Esophagus mucosa (tissue), 1 donor: ENCODE data around the gene UTY. TPM values are rescaled to one million over a fixed set of nuclear protein-coding genes. Genes with fewer than 3 reads are reported as not detected.

Experiments
- ATAC-seq: fragments of 200-7000 bp; cut with Tn5 transposase; one replicate; pipeline ENCODE4 v1.9.1; 2020
- total RNA-seq: library from RNA; stranded (reverse); gene quantifications from one replicate; pipeline ENCODE4 v1.2.4, GENCODE V29; 2023
- donor health status: DM: yes; HTN: yes; CAD: no.

UTY gene
- total RNA-seq: not detected

DNA sequence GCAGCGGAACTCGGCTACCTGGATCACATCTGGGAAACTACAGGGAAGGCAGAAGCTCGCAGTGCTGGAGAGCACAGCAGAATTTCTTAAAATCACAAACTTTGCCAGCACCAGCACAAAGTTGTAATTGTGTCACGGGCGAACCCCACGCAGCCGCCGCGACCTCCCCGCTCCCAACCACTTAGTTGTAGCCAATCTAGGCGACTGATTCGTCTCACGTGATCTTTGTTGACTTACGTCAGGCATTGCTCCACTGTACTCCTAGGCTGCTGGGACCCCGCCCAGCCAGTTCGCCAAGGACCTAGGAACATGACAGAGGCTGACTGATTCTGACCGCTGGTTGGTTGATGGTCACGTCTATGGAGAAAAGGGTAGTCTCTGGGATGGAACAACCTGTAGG is at the start of gene UTY:
Gene UTY (minus strand): TSS at position 206 of the 400 bp plus-strand sequence. CDS start 368 bp downstream, outside the sequence.
- no peak for ATAC-seq

DNA sequence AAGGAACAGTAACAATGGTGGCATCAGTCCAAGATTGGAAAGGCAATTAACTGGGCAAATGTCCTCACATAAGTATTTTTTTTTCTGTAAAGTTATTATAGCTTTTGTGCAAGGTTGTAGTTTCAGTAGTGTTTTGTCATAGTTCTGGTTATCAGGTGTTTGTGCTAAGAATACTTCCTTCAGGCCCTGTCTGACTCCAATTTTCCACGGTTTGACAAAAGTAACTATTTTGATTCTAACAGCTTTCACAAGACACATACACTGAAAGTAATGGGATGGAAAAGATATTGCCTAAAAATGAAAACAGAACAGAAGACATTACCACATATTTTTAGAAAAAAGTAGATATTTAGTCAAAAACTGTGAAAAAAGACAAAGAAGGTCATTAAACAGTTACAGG is 40.6 kb upstream of the UTY start:
- no peak for ATAC-seq

DNA sequence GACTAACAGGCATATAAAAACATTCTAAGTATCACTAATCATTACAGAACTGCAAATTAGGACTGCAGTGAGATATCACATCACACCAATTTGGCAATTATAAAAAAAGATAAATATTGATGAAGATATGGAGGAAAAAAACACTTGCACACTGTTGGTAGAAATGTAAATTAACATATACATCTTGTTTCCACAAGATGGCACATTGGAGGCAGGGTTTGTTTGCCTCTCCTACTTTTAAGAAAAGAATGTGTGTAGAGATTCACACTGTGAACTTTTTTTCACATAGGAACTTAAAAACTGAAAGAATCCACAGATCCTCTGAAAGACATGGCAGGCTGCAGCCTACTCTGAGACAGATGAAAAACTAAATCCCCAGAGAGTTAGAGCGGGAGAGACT is 21.4 kb upstream of the UTY start:
- ATAC-seq: no peak

DNA sequence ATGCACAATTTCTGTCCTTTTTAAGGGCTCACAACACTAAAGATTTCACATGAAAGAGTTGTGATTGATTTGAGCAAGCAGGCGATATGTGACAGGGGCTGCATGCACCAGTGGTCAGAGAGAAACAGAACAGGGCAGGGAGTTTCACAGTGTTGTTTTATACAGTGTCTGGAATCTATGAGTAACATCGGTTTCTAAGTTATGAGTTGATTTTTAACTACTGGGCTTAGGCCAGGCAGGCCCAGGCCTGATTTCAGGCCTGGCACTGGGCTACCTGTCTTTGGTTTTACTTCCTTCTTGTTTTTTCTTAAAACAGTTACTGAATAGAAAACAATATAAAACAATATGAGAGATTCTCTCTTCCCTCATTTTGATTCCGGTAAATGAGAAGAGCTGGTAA is 13.9 kb upstream of the UTY start:
- ATAC-seq: no peak

DNA sequence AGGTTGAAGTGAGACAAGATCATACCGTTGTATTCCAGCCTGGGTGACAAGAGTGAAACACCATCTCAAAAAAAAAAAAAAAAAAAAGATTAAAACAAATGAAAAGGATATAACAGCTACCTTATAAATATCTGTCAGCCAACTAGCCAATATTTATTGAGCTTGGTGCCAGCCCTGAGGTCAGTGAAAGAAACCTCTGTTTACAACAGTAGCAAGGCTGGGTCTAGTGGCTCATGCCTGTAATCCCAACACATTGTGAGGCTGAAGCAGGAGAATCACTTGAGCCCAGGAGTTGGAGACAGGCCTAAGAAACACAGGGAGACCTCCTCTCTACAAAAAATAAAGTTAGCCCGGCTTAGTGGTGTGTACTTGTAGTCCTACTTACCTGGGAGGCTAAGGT is 12.6 kb upstream of the UTY start:
- ATAC-seq: no peak

DNA sequence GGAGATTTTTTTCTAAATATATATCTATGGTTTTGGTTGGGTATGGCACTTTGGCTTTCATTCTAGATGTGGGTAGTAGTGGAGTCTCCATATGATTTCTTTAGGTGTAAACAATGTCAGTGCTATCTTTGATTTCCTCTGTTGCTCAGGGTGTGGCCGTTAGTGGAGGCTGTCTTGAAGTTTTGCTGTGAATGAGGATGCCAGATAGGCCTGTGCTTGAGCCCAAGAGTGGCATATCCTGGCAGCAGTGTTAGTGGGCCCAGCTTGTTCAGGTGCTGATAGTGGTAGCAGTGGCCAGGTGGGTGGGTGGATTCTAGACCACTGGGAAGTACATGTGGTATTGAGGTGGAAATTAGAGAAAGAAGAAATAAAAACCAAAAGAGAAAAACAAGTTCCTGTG is 8.9 kb upstream of the UTY start:
- no peak for ATAC-seq

DNA sequence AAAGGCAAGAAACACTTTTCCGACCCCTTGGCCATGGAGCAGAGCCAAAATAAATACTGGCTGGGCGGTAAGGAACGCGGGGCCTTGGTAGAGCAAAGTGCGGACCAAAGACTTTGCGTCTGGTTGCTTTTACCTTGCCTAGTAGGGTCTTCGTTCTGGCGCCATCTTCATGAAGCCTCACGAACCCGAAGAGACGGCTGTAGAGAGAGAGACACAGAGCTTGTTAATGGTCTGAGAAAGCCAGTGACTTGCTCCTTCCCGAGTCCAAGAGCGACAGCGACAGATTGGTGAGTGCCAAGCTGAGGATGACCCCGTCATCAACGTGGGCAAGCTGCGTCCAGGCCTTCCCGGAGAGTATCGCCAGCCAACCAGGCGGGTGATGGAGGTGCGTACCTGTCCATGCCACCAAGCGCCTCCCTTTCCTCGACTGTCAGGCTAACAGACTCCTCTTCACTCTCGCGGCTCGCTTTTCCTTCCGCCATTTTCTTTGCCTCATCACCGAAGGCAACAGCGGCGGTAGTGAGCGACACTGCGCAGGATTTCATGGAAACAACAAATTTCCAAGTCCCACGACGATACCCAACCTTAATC is 617 bp downstream of the UTY start:
- no peak for ATAC-seq

DNA sequence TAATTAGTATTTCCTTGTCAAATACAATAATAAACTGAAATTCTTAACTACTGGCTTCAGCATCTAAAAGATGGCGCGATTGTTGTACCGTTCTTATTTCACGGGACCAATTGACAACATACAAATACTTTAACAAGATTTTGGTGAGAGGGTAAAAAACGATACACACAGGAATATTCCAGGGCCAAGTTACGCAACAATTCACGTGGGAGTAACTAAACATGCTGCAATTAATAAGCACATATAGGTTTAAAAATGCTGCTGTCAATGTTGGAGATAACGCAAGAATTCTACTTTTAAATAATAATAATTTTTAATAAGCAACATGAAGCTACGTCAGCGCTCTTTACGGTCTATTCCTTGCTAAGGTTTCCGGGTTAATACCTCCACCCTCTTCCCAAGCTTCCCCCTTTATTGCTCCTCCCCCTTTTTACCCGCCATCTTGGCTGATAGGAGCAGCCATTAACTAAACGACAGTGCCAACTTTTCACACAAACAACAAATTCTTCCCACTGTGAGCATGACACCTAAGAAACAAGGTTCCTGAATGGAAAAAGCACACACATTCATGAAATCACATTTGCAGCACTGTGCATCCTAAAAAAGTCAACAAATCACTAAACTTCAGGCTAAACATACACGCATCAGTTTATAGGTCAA is 1.6 kb downstream of the UTY start:
- ATAC-seq: no peak

DNA sequence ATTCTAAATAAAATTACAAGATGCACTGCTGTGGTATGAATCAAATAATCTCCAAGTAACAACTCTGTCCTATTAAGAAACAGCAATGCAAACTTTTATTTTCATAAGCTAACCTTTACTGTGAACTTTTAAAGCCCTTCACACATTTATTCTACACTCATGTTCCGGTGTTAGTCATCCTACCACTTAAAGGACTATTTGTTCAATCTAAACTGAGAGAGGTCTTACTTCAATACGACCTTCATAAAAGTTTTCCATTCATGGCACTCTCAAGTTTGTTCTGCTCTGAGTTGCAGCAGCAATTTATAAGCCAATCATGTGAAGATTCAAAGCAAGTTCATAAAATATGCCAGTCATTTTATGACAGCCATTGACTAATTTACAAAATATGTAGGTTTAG is 4.8 kb downstream of the UTY start:
- no peak for ATAC-seq

DNA sequence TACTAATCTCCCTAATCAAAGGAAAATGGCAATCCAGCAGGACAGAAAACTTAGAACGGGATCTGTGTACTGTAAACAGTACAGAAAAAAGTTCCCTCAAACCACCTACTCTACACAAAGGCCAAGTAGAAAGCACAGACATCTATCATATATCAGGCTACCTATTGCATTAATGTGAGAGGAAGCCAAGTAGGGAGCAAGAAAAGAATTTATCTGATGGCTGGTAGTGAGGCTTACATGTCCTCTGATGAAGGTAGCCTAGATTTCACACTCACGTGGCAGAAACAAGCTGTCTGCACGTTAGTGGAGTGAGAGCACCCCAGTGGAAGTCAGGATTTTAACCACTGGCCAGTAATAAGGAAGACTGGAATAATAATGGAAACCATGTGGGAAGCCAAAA is 28.3 kb downstream of the UTY start:
- no peak for ATAC-seq

DNA sequence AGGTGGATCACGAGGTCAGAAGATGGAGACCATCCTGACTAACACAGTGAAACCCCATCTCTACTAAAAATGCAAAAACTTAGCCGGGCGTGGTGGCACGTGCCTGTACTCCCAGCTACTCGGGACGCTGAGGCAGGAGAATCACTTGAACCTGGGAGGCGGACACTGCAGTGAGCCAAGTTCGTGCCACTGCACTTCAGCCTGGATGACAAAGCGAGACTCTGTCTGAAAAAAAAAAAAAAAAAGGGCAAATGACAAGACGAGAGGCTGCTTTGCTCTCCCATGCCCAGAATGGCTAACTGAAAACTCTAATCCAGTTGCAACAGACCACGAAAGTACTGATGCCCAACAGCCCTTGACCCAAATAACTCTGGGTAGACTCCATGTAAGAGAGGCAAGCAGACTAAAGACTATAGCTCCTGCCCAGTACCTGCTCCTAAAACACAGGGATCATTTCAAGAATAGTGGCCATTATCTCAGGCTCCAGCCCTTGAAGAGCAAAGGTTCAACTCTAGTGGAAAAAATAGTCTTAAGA is 29.2 kb downstream of the UTY start:
- no peak for ATAC-seq

DNA sequence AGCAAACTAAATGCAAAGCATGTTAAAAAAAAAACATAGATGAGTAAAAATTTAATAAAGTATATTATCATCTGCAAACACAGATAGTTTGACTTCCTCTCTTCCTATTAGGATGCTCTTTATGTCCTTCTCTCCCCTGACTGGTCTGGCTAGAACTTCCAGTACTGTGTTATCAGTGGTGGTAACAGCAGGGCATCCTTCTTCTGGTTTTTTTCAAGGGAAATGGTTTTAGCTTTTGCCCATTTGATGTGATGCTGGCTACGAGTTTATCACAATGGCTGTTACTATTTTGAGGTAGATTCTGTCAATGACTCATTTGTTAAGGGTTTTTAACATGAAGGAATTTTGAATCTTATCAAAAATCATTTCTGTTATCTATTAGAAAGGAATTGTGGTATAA is 34.3 kb downstream of the UTY start:
- ATAC-seq: no peak

DNA sequence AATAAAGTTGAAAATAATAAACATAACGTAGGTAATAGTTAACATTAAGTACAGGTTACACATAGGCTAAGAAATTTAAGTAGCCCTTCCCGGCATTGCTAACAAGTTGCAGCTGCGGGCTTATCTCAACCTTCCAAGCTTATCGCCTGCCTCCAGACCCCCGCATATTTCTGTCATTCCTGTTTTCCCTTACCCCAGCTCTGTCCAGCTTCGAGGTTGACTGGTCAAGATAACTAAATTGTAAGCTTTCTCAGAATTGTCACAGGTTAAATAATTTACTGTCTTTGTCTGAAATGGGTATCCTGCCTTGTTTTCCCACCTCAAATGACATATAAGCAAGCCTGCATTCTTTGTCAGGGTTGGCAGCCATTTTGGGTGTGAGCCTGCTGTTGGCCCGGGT is 36.7 kb downstream of the UTY start:
- no peak for ATAC-seq

DNA sequence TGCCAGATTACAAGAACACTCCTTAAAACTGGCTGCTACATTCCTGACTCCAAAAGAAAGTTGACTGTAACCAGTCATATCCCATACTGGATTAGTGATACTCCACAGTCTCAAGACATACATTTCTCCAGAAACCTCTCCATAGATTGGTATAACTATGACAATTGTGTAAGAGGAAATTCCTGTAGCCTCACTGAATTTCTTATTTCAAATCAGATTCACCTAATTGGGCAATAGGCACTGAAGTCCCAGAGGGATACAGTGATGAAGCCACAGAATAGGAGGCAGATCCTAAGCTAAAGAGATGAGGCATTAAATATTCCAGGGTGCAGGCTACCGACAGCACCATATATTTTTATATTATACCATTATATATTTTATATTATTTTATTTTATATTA is 39.0 kb downstream of the UTY start:
- no peak for ATAC-seq

DNA sequence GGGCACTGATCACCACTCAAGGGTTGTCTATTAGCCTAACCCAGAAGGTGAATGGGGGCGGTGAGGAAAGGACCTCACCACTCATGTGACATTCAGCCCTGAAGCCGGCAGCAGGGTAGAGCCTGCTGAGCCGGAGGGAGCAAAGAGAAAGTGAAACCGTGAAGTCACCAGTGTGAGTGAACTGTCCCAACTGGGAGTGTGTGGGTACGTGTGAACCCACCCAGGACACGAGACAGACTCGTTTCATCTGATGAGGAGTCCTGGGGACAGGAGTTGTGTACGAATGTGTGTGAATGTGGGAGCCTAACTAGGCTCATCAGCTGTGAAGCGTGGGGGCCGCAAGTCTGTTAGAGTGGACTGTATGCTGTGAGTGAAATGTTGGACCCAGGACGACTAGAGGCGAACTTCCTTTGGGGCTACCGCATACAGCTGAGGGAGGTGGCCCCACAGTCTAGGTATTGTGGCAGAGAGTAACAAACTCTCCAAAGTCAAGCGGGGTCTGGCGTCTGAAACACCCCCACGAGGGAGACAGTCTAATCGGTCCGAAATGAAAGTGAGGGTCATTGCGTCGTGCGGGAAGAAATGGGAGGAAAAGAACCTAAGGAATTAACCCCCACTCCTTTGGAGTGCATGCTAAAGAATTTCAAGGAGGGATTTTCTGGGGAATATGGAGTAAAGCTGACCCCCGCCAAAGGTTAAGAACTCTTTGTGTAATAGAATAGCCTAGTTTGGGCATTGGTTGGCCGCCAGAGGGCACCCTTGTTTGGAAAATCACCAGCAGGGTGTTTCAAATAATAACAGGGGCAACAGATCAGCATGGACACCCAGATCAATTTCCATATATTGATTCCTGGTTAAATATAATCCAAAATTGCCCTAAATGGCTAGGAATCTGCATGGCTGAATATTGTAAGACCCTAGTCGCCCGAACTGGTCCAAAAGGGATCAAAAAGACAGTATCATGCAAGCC is 43.6 kb downstream of the UTY start:
- ATAC-seq: no peak

DNA sequence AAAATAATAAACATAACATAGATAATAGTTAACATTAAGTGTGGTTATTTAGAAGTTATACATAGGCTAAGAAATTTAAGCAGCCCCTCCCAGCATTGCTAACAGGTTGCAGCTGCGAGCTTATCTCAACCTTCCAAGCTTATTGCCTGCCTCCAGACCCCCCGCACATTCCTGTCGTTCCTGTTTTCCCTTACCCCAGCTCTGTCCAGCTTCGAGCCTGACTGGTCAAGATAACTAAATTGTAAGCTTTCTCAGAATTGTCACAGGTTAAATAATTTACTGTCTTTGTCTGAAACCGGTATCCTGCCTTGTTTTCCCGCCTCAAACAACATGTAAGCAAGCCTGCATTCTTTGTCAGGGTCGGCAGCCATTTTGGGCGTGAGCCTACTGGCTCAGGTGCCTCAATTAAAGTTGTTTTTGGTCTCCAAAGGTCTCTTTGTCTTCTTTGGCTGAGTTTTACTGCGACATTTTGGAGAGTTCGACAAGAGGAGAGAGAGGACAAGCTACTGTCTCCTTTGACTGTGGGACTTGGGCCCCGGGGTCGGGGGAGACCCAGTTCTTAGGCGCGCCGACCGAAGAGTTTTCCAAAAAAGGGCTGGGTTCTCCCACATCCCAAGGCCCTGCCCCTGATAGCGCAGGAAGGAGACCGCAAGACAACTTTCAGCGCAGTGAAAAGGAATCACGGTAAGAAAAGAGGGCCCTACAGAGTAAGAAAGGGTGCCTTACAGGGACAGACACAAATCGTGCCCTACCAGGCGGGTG is 44.4 kb downstream of the UTY start:
- ATAC-seq: no peak

DNA sequence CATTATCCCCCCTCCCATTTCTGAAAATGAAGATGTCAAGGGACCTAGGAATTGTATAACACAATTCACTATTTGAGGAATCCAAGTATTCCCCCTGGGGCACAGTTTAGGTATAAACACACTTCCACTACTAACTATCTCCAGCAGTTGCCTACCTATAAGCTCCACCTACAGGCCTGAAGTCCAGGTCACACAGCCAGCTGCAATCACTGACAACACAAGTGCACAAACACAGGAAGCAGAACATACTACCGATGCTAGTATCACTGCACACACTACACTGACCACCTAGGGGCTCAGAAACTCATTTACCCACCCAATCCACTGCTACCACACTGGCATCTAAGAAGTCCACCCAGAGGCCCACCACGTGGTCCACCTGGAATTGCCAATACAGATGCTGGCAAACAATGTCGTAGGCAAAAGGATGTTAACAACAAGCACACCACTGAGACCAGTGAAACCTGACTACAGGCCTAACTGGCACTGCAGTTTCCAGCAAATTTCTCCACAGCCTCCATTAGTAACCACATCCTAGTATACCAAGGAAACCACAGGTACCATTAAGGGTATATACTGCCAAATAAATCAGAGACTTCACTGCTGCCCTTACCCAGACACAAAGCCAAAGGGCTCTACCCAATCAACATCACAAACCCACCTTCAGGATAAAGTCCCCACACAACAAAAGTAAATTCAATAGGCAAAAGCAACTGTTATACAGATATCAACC is 47.4 kb downstream of the UTY start:
- no peak for ATAC-seq

DNA sequence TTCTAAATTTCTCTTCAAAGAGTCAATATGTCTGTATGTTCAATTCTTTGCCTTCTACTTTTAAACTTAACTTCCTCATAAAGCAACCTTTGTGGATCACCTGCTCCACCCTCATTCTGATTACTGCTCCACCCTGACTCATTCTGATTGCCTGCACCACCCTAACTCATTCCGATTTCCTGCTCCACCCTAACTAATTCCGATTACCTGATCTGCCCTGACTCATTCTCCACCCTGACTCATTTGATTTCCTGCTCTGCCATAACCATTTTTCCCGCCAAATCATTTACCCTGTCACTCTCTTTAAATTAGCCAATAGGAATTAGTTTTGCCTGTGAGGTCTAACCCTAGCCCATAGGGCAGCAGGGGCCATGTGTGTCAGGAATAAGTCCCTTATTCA is 50.3 kb downstream of the UTY start:
- ATAC-seq: no peak

DNA sequence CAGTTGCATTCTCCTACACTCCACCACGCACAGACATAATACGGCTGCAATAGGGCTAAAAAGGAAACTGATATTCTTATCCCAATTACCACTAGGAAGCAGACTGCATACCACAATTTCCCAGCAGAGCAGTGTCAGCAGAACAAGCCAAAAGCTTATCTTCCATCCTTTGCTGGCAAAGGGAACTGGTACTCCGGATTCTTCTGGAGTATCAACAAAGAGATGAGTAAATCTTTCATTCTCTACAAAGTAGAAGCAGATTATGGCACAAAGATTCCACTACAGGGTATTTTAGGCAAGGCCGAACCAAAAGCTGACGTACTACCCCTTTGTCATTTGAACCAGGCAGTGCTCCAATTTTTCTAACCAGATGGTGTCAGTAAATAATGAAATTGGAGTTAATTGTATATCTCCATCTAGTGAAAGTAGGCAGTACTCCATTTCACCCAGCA is 56.5 kb downstream of the UTY start:
- ATAC-seq: no peak

DNA sequence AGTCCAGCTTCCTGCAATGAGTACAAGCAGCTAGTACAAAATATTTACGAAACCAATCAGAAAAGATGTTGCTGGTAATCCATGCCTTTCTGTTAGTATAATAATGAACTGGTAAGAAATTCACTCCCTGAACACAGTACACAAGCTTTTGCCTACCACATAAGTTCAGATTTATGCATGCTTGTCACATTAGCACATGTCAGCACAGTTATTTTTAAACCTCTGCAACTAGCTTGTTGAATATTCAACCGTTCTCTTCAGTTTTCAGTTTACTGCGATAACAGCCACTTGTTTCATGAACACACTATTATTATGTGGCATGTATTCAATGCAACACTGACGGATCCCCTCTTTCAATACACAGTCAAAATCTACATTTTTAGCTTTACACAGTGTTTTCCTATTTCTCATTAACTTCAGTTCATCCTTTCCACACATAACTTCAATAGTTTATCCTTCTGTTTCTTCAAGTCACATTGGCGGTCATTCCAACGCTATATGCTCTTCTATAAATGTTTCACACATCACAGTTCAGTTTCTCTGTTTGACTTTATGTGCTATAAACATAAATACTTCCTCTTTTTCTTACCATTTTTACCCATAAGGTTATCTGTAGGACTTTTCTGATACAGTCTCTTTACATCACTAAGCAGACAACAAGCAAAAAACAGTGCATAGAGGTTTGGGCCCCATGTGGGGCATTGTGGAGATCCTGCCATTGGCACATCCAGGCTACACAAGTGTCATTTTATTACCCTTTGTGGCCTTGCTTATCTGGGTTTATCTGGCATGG is 62.8 kb downstream of the UTY start:
- no peak for ATAC-seq

DNA sequence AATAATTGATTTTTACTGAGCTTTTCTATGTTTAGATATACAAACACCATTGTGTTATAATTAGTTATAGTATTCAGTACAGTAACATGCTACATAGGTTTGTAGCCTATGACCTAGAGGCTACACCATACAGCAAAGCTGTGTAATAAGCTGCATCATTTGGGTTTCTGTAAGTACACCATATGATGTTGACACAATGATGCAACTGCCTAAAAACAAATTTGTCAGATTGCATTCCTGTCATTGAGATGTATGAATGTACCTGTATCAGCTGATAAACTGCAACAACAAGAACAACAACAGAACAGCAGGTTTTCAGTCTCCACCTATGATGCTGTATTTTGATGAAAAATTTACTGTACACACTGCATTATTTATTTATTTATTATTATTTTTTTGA is 64.3 kb downstream of the UTY start:
- ATAC-seq: no peak
